ENCODE results near the gene PRR20G. TPM values are rescaled to one million over a fixed set of nuclear protein-coding genes. Genes with fewer than 3 reads are reported as not detected.
A peak's percentile ranks its signal among the peaks of the same experiment; 100 is the strongest.

Gene PRR20G
- total and polyA plus RNA-seq, 2 of the 4 experiments (the other 2 are of a cell fraction), result not detected

GRCh38 chr3:127289706-127290575 is 2.1 kb upstream of the PRR20G start:
- intact Hi-C loops (cut with micrococcal nuclease), result no loop called here

More at GRCh38 chr3:127289706-127290575, 2.1 kb upstream of the PRR20G start:
- H3K36me3 ChIP-seq (ENCODE audit: control insufficient read depth, insufficient read depth, low read length), result no peaks in the 10 kb centered on the region
- in situ Hi-C loops (cut with MboI; ENCODE audit: low sequenced_read_pairs) (no loop called here), dilution Hi-C loops (cut with HindIII; ENCODE audit: low sequenced_read_pairs, unreplicated experiment) (no loop called here)
- H3K14ac ChIP-seq (replicated peaks; ENCODE audit: low read depth, low read length), result no peak overlapping the region
- H3K27me3 ChIP-seq (ENCODE audit: control insufficient read depth, insufficient read depth, low read length), result no peaks in the 10 kb centered on the region; the same call in 1 of the 2 replicates
- no peaks in the 10 kb centered on the region for H4K20me1 ChIP-seq (ENCODE audit: insufficient read depth, low read length)
- no peak overlapping the region for H2BK5ac ChIP-seq (ENCODE audit: low read depth, low read length, poor library complexity, severe bottlenecking)
- no peak overlapping the region for H4K8ac ChIP-seq (ENCODE audit: low read depth in 2 of 2, low read length in 2 of 2)
- no peak overlapping the region for H3K4ac ChIP-seq (ENCODE audit: low read depth, low read length)
- no peak overlapping the region for H2AFZ ChIP-seq (replicated peaks; ENCODE audit: low read length, poor library complexity)
- POLR2A ChIA-PET (ENCODE audit: unreplicated experiment), result no interaction called here
- BruUV-seq (replicated peaks), result no TSS peak
- no peak overlapping the region for H3K27ac ChIP-seq (ENCODE audit: insufficient read depth, low read length)
- H2AK9ac ChIP-seq (replicated peaks; ENCODE audit: low read depth, low read length, poor library complexity), result no peak overlapping the region
- no peak overlapping the region for H3K18ac ChIP-seq (ENCODE audit: low read depth, low read length)
- no peaks in the 10 kb centered on the region for H3K4me1 ChIP-seq (ENCODE audit: control insufficient read depth, insufficient read depth, low read length)
- no peak overlapping the region for H2BK120ac ChIP-seq (ENCODE audit: low read depth, low read length)
- no peak for ATAC-seq (ENCODE audit: low read depth)
- no peak overlapping the region for H4K91ac ChIP-seq (ENCODE audit: insufficient read depth, low read depth, low read length)
- TF ChIP-seq ELK1 (IDR thresholded peaks at IDR 0.05; ENCODE audit: borderline replicate concordance, low read depth, low read length), result no peak
- TF ChIP-seq RCOR1 (IDR thresholded peaks at IDR 0.05; ENCODE audit: insufficient replicate concordance, low read length), result no peak
- TF ChIP-seq MXI1 (IDR thresholded peaks at IDR 0.05; ENCODE audit: borderline replicate concordance, low read depth, low read length), result no peak
- TF ChIP-seq, protein P1, sequence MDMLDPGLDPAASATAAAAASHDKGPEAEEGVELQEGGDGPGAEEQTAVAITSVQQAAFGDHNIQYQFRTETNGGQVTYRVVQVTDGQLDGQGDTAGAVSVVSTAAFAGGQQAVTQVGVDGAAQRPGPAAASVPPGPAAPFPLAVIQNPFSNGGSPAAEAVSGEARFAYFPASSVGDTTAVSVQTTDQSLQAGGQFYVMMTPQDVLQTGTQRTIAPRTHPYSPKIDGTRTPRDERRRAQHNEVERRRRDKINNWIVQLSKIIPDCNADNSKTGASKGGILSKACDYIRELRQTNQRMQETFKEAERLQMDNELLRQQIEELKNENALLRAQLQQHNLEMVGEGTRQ (IDR thresholded peaks at IDR 0.05; ENCODE audit: low read depth, low read length), result no peak
- no peak for TF ChIP-seq RFX5 (IDR thresholded peaks at IDR 0.05; ENCODE audit: low read depth, low read length)
- no peak for TF ChIP-seq CHD1 (IDR thresholded peaks at IDR 0.05; ENCODE audit: low read depth, low read length)
- no peak for TF ChIP-seq CEBPB (IDR thresholded peaks at IDR 0.05; ENCODE audit: low read depth, low read length)
- CTCF ChIA-PET, result no interaction called here
- WGBS, 2 experiments (ENCODE audit: extremely low coverage in 2 of 2, insufficient read length in 1 of 2), result no CpG with 5 or more reads among the region's 4 CpGs
- no peak overlapping the region for H3K23ac ChIP-seq (ENCODE audit: low read depth, low read length)
- H3K4me3 ChIP-seq (ENCODE audit: insufficient read depth, low read depth, low read length), result no peak overlapping the region
- no peak overlapping the region for H2BK15ac ChIP-seq (ENCODE audit: low read depth, low read length)
- H4K5ac ChIP-seq (ENCODE audit: low read depth, low read length), result no peak overlapping the region
- no peaks in the 10 kb centered on the region for H3K9me1 ChIP-seq (ENCODE audit: insufficient read depth, low read length)
- H3K56ac ChIP-seq (ENCODE audit: extremely low read depth, insufficient read depth, low read length), result no peak overlapping the region
- no peak overlapping the region for H3K4me2 ChIP-seq (ENCODE audit: low read depth, low read length)
- peak; percentile 3 for DNase-seq
- H3K79me1 ChIP-seq (ENCODE audit: low read depth in 1 of 2, low read length in 2 of 2), result no peaks in the 10 kb centered on the region
- no peak overlapping the region for H2BK20ac ChIP-seq (ENCODE audit: low read depth, low read length)
- no peaks in the 10 kb centered on the region for H3K9me3 ChIP-seq (ENCODE audit: control insufficient read depth, insufficient read depth, low read length)
- H2AK5ac ChIP-seq (ENCODE audit: low read depth, low read length), result no peak overlapping the region
- H3K9ac ChIP-seq (ENCODE audit: low read depth, low read length), result no peak overlapping the region

Measured in IMR-90 (cell line).